Chondrocyte (in vitro differentiated cells): ENCODE measurements around the gene SMAP1. TPM values are rescaled to one million over a fixed set of nuclear protein-coding genes. Genes with fewer than 3 reads are reported as not detected.

ENCODE experiments used
- DNase-seq: peaks from one replicate; pipeline ENCODE4 v3.0.0; 2021; ENCODE audit warnings: mixed read lengths, low spot score
- H3K27ac Mint-ChIP-seq: one replicate; pipeline ENCODE4 v1.8.0; 2021; ENCODE audit warnings: mild to moderate bottlenecking, moderate library complexity, mixed read lengths; ENCODE audit not compliant: unreplicated experiment
- H3K27me3 Mint-ChIP-seq: 2 replicates; pipeline ENCODE4 v1.8.0; 2021; ENCODE audit warnings: low read depth, mixed read lengths
- H3K36me3 Mint-ChIP-seq: 2 replicates; pipeline ENCODE4 v1.8.0; 2021; ENCODE audit warnings: low read depth, mixed read lengths
- H3K4me1 Mint-ChIP-seq: 2 replicates; pipeline ENCODE4 v1.8.0; 2021; ENCODE audit warnings: low read depth, mild to moderate bottlenecking, mixed read lengths
- H3K4me3 Mint-ChIP-seq: one replicate; pipeline ENCODE4 v1.8.0; 2021; ENCODE audit warnings: mild to moderate bottlenecking, moderate library complexity, mixed read lengths; ENCODE audit not compliant: unreplicated experiment
- H3K9me3 Mint-ChIP-seq: 2 replicates; pipeline ENCODE4 v1.8.0; 2021; ENCODE audit warnings: low read depth, mixed read lengths
- total RNA-seq: library from RNA; stranded (reverse); gene quantifications from 3 replicates; pipeline ENCODE4 v1.2.1, GENCODE V29; 2021
- TF ChIP-seq, protein P1 (sequence below): fragments of 200-600 bp; sonication (generic); IDR thresholded peaks from 2 replicates; pipeline ENCODE4 v1.5.0; 2021; ENCODE audit warnings: antibody characterized with exemption, mild to moderate bottlenecking, moderate library complexity

SMAP1 gene
- total RNA-seq, 1 donor from 2014 or later = 27.2 TPM

- H3K4me3 Mint-ChIP-seq = no peak overlapping the region
- H3K36me3 Mint-ChIP-seq = peaks cover 3% of the 10 kb centered on the region
- DNase-seq = no peak
- TF ChIP-seq, protein P1, sequence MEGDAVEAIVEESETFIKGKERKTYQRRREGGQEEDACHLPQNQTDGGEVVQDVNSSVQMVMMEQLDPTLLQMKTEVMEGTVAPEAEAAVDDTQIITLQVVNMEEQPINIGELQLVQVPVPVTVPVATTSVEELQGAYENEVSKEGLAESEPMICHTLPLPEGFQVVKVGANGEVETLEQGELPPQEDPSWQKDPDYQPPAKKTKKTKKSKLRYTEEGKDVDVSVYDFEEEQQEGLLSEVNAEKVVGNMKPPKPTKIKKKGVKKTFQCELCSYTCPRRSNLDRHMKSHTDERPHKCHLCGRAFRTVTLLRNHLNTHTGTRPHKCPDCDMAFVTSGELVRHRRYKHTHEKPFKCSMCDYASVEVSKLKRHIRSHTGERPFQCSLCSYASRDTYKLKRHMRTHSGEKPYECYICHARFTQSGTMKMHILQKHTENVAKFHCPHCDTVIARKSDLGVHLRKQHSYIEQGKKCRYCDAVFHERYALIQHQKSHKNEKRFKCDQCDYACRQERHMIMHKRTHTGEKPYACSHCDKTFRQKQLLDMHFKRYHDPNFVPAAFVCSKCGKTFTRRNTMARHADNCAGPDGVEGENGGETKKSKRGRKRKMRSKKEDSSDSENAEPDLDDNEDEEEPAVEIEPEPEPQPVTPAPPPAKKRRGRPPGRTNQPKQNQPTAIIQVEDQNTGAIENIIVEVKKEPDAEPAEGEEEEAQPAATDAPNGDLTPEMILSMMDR = no peak
- H3K4me1 Mint-ChIP-seq = no peaks in the 10 kb centered on the region
- no peaks in the 10 kb centered on the region for H3K27me3 Mint-ChIP-seq
- H3K9me3 Mint-ChIP-seq = peaks cover 5% of the 10 kb centered on the region
- H3K27ac Mint-ChIP-seq = no peak overlapping the region
Observed at GRCh38 chr6:70819646-70820045, 152.0 kb downstream of the SMAP1 start.

- no peaks in the 10 kb centered on the region for H3K27me3 Mint-ChIP-seq
- no peak for DNase-seq
- H3K9me3 Mint-ChIP-seq = peaks cover 5% of the 10 kb centered on the region
- H3K4me1 Mint-ChIP-seq = no peaks in the 10 kb centered on the region
- H3K27ac Mint-ChIP-seq = no peak overlapping the region
- no peak overlapping the region for H3K4me3 Mint-ChIP-seq
- peaks cover 3% of the 10 kb centered on the region for H3K36me3 Mint-ChIP-seq
- TF ChIP-seq, protein P1 = no peak
Observed at GRCh38 chr6:70820778-70821177, 153.1 kb downstream of the SMAP1 start.

GRCh38 chr6:70821751-70822150, 154.1 kb downstream of the SMAP1 start:
- TF ChIP-seq, protein P1 = no peak
- peaks cover 5% of the 10 kb centered on the region for H3K9me3 Mint-ChIP-seq
- H3K27me3 Mint-ChIP-seq = no peaks in the 10 kb centered on the region
- no peak overlapping the region for H3K27ac Mint-ChIP-seq
- H3K4me3 Mint-ChIP-seq = no peak overlapping the region
- H3K36me3 Mint-ChIP-seq = peaks cover 3% of the 10 kb centered on the region
- DNase-seq = no peak
- H3K4me1 Mint-ChIP-seq = no peaks in the 10 kb centered on the region

GRCh38 chr6:70823651-70824050, 156.0 kb downstream of the SMAP1 start:
- TF ChIP-seq, protein P1 = no peak
- Mint-ChIP-seq H3K9me3 (peaks cover 5% of the 10 kb centered on the region), H3K4me1 (no peaks in the 10 kb centered on the region), H3K4me3 (no peak overlapping the region), H3K36me3 (peaks cover 3% of the 10 kb centered on the region), H3K27me3 (no peaks in the 10 kb centered on the region), H3K27ac (no peak overlapping the region)
- no peak for DNase-seq

DNA sequence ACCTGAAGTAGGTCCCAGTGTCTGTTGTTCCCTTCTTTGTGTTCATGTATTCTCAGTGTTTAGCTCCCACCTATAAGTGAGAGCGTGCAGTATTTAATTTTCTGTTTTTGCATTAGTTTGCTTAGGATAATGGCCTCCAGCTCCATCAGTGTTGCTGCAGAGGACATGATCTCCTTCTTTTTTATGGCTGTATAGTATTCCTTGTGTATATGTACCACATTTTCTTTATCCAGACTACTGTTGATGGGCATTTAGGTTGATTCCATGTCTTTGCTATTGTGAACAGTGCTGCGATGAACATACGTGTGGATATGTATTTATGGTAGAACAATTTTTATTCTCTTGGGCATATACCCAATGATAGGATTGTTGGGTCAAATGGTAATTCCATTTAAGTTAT, 163.7 kb downstream of the SMAP1 start:
- TF ChIP-seq, protein P1 = no peak
- peaks cover 16% of the 10 kb centered on the region for H3K4me1 Mint-ChIP-seq
- no peak overlapping the region for H3K4me3 Mint-ChIP-seq
- DNase-seq = no peak
- no peak overlapping the region for H3K27ac Mint-ChIP-seq
- H3K36me3 Mint-ChIP-seq = peaks cover 3% of the 10 kb centered on the region
- H3K27me3 Mint-ChIP-seq = no peaks in the 10 kb centered on the region
- peaks cover 4% of the 10 kb centered on the region for H3K9me3 Mint-ChIP-seq
